Naive thymus-derived CD4-positive, alpha-beta T cell (primary cell): Measurements from ENCODE around the gene SLC7A10. TPM values are rescaled to one million over a fixed set of nuclear protein-coding genes. Genes with fewer than 3 reads are reported as not detected.
A peak's percentile ranks its signal among the peaks of the same experiment; 100 is the strongest.
"Not testable (repeated sequence)": the region's sequence is repeated elsewhere in the genome, so short reads cannot be mapped to it uniquely, and the experiment has no call there.

ENCODE experiments used
- ATAC-seq: fragments of 150-1000 bp; cut with Tn5 transposase; 2 replicates; pipeline ENCODE4 v1.10.0; 2021; ENCODE audit warnings: mild to moderate bottlenecking, moderate library complexity
- CTCF ChIA-PET: fragments of 350-600 bp; sonication (Branson Sonifier 250); formaldehyde crosslinking; loops from one replicate; lab custom pipeline; 2021; ENCODE audit warnings: antibody characterized with exemption; lab: Charles Lee
- POLR2A ChIA-PET: fragments of 350-600 bp; sonication (Branson Sonifier 250); formaldehyde crosslinking; loops from one replicate; lab custom pipeline; 2021; ENCODE audit warnings: antibody characterized with exemption, inconsistent platforms; lab: Charles Lee
- DNase-seq, 9 donors: peaks; one replicate each; pipeline versions ENCODE4 v3.0.0 to v3.0.0-alpha.2; 2020 to 2022; ENCODE audit warnings: mixed read lengths in 1 of 9
- H3K27ac ChIP-seq: one replicate; pipeline ENCODE4 v1.7.0; 2013; ENCODE audit warnings: mild to moderate bottlenecking, low read depth, low read length, moderate library complexity
- H3K27me3 ChIP-seq, 2 donors: one replicate each; pipeline ENCODE4 v1.7.0; 2013; ENCODE audit warnings: low read length in 2 of 2, mild to moderate bottlenecking in 2 of 2, moderate library complexity in 2 of 2; ENCODE audit not compliant: control insufficient read depth in 2 of 2, insufficient read depth in 2 of 2
- H3K36me3 ChIP-seq, 3 experiments: 1 replicate in 2 of 3; 2 replicates in 1 of 3; pipeline ENCODE4 v1.7.0; 2013; ENCODE audit warnings: low read length in 3 of 3, mild to moderate bottlenecking in 3 of 3, moderate library complexity in 1 of 3; ENCODE audit not compliant: insufficient read depth in 3 of 3, control insufficient read depth in 2 of 3
- H3K4me1 ChIP-seq, 2 donors: one replicate each; pipeline ENCODE4 v1.7.0; 2013; ENCODE audit warnings: low read length in 2 of 2, mild to moderate bottlenecking in 2 of 2, moderate library complexity in 1 of 2; ENCODE audit not compliant: control insufficient read depth in 2 of 2, insufficient read depth in 2 of 2
- H3K4me3 ChIP-seq: 2 replicates; pipeline ENCODE4 v1.7.0; 2013; ENCODE audit warnings: mild to moderate bottlenecking, low read length
- H3K9me3 ChIP-seq, 3 experiments: 1 replicate in 2 of 3; 2 replicates in 1 of 3; pipeline ENCODE4 v1.7.0; 2013; ENCODE audit warnings: low read length in 3 of 3; ENCODE audit not compliant: control insufficient read depth in 2 of 3
- H3K27ac Mint-ChIP-seq, 9 donors: one replicate each; pipeline ENCODE4 v1.8.0; 2020 to 2022; ENCODE audit warnings: mixed read lengths in 9 of 9, mild to moderate bottlenecking in 8 of 9, moderate library complexity in 5 of 9, inconsistent platforms in 2 of 9
- H3K27me3 Mint-ChIP-seq, 5 donors: one replicate each; pipeline ENCODE4 v1.8.0; 2021 to 2022; ENCODE audit warnings: mixed read lengths in 5 of 5, mild to moderate bottlenecking in 1 of 5
- H3K36me3 Mint-ChIP-seq, 5 donors: one replicate each; pipeline ENCODE4 v1.8.0; 2020 to 2022; ENCODE audit warnings: mixed read lengths in 5 of 5, mild to moderate bottlenecking in 3 of 5, inconsistent platforms in 1 of 5
- H3K4me1 Mint-ChIP-seq, 7 donors: one replicate each; pipeline ENCODE4 v1.8.0; 2020 to 2022; ENCODE audit warnings: mixed read lengths in 7 of 7, mild to moderate bottlenecking in 3 of 7, inconsistent platforms in 1 of 7
- H3K4me3 Mint-ChIP-seq, 10 donors: one replicate each; pipeline ENCODE4 v1.8.0; 2020 to 2022; ENCODE audit warnings: mild to moderate bottlenecking in 10 of 10, mixed read lengths in 10 of 10, moderate library complexity in 6 of 10, inconsistent platforms in 2 of 10
- H3K9me3 Mint-ChIP-seq, 11 donors: one replicate each; pipeline ENCODE4 v1.8.0; 2020 to 2022; ENCODE audit warnings: mixed read lengths in 11 of 11, mild to moderate bottlenecking in 4 of 11, inconsistent platforms in 1 of 11, moderate library complexity in 1 of 11
- intact Hi-C, 2 donors: fragments of 100-400 bp; cut with micrococcal nuclease; formaldehyde crosslinking; loops; one replicate each; pipeline ENCODE4 v1.15.1; 2023
- polyA plus RNA-seq, 2 donors: library from polyadenylated mRNA; unstranded; fragments of 300-500 nt; fragmentation: Illumina TruSeq; gene quantifications; one replicate each; pipeline ENCODE4 v1.2.3, GENCODE V29; 2021
- total RNA-seq, 6 experiments: library from RNA in 5 of 6; stranded (reverse) in 5 of 6; gene quantifications; 1 replicate in 5 of 6; 2 replicates in 1 of 6; pipeline ENCODE4 v1.2.3 and lab custom pipeline; 2021 to 2026

Gene SLC7A10
- total and polyA plus RNA-seq, 7 experiments from 2014 or later: not detected

- peak; percentile 32 for ATAC-seq
Measured at GRCh38 chr19:33194532-33194885, 31.1 kb downstream of the SLC7A10 start.

GRCh38 chr19:33193865-33194362 is 31.7 kb downstream of the SLC7A10 start, which contains the start of gene LRP3:
Gene LRP3, plus strand, starts transcription at chr19:33194330. Its CDS starts 456 bp downstream, at chr19:33194786.
- no peaks in the 10 kb centered on the region for H3K36me3 ChIP-seq
- H3K4me1 Mint-ChIP-seq: peaks cover 0 to 7% (median 0%) of the 10 kb centered on the region in 7 donors
- no peaks in the 10 kb centered on the region for H3K9me3 ChIP-seq
- no peak within 1 kb of the TSS for H3K27ac ChIP-seq
- peaks cover 0 to 2% of the 10 kb centered on the region in 2 donors for H3K27me3 ChIP-seq
- H3K4me3 Mint-ChIP-seq: peak within 1 kb of the TSS; percentile 20 to 75 (median 62)
- no peak within 1 kb of the TSS for H3K4me3 ChIP-seq
- CTCF ChIA-PET: no interaction called here
- peaks cover 30 to 60% (median 37%) of the 10 kb centered on the region in 5 donors for H3K27me3 Mint-ChIP-seq
- ATAC-seq: peak; percentile 41
- no peaks in the 10 kb centered on the region for H3K36me3 Mint-ChIP-seq
- POLR2A ChIA-PET: no interaction called here
- intact Hi-C loops: no loop called here
- H3K9me3 Mint-ChIP-seq: peaks cover 0 to 4% (median 0%) of the 10 kb centered on the region in 11 donors
- H3K4me1 ChIP-seq: no peaks in the 10 kb centered on the region
- DNase-seq: no peak
- H3K27ac Mint-ChIP-seq: no peak within 1 kb of the TSS

More at GRCh38 chr19:33194532-33194885, 31.1 kb downstream of the SLC7A10 start:
- no peak overlapping the region for H3K4me3 ChIP-seq
- H3K4me3 Mint-ChIP-seq: no peak overlapping the region
- POLR2A ChIA-PET: no interaction called here
- no peak overlapping the region for H3K27ac ChIP-seq
- no peaks in the 10 kb centered on the region for H3K9me3 ChIP-seq
- H3K36me3 Mint-ChIP-seq: no peaks in the 10 kb centered on the region
- H3K27me3 Mint-ChIP-seq: peaks cover 30 to 56% (median 37%) of the 10 kb centered on the region in 5 donors
- intact Hi-C loops: no loop called here
- peaks cover 0 to 4% (median 0%) of the 10 kb centered on the region in 11 donors for H3K9me3 Mint-ChIP-seq
- peaks cover 0 to 7% (median 0%) of the 10 kb centered on the region in 7 donors for H3K4me1 Mint-ChIP-seq
- no peaks in the 10 kb centered on the region for H3K4me1 ChIP-seq
- H3K27ac Mint-ChIP-seq: no peak overlapping the region
- no peaks in the 10 kb centered on the region for H3K36me3 ChIP-seq
- CTCF ChIA-PET: no interaction called here
- DNase-seq: no peak
- H3K27me3 ChIP-seq: peaks cover 0 to 2% of the 10 kb centered on the region in 2 donors

GRCh38 chr19:33193269-33193864 is 32.3 kb downstream of the SLC7A10 start:
- H3K36me3 ChIP-seq: no peaks in the 10 kb centered on the region
- ChIA-PET CTCF (no interaction called here), POLR2A (no interaction called here)
- peak overlapping the region; percentile 20 to 75 (median 62) for H3K4me3 Mint-ChIP-seq
- ATAC-seq (no peak), DNase-seq (no peak)
- H3K27ac ChIP-seq: no peak overlapping the region
- H3K9me3 Mint-ChIP-seq: peaks cover 0 to 4% (median 0%) of the 10 kb centered on the region in 11 donors
- peaks cover 0 to 7% (median 0%) of the 10 kb centered on the region in 7 donors for H3K4me1 Mint-ChIP-seq
- H3K27me3 Mint-ChIP-seq: peaks cover 30 to 60% (median 37%) of the 10 kb centered on the region in 5 donors
- intact Hi-C loops: no loop called here
- no peak overlapping the region for H3K4me3 ChIP-seq
- no peaks in the 10 kb centered on the region for H3K9me3 ChIP-seq
- no peaks in the 10 kb centered on the region for H3K4me1 ChIP-seq
- peaks cover 0 to 2% of the 10 kb centered on the region in 2 donors for H3K27me3 ChIP-seq
- no peak overlapping the region for H3K27ac Mint-ChIP-seq
- H3K36me3 Mint-ChIP-seq: no peaks in the 10 kb centered on the region

- Histone ChIP-seq H3K36me3 (no peaks in the 10 kb centered on the region), H3K9me3 (no peaks in the 10 kb centered on the region), H3K4me3 (no peak overlapping the region), H3K4me1 (no peaks in the 10 kb centered on the region), H3K27me3 (peaks cover 0 to 2% of the 10 kb centered on the region in 2 donors), H3K27ac (no peak overlapping the region)
- ChIA-PET CTCF (interaction anchor here (0.6 to 0.9 kb wide), 2 partner anchors 47 to 64 kb away, joined by 3 read pairs; no protein-coding TSS in a partner anchor), POLR2A (no interaction called here)
- H3K36me3 Mint-ChIP-seq: no peaks in the 10 kb centered on the region
- intact Hi-C loops: no loop called here
- peaks cover 0 to 8% (median 1%) of the 10 kb centered on the region in 7 donors for H3K4me1 Mint-ChIP-seq
- no peak for ATAC-seq
- H3K9me3 Mint-ChIP-seq: peaks cover 0 to 4% (median 0%) of the 10 kb centered on the region in 11 donors
- H3K27ac Mint-ChIP-seq: no peak overlapping the region
- H3K27me3 Mint-ChIP-seq: peaks cover 27 to 55% (median 34%) of the 10 kb centered on the region in 5 donors
- H3K4me3 Mint-ChIP-seq: no peak overlapping the region
- DNase-seq: no peak
Measured at GRCh38 chr19:33192010-33192409, 33.6 kb downstream of the SLC7A10 start.

- ChIA-PET CTCF (interaction anchor here (0.6 to 0.9 kb wide), 2 partner anchors 47 to 63 kb away, joined by 3 read pairs; no protein-coding TSS in a partner anchor), POLR2A (no interaction called here)
- no peak for ATAC-seq
- Mint-ChIP-seq H3K27ac (no peak overlapping the region), H3K4me1 (peaks cover 0 to 13% (median 4%) of the 10 kb centered on the region in 7 donors), H3K9me3 (peaks cover 0 to 4% (median 0%) of the 10 kb centered on the region in 11 donors), H3K4me3 (peak overlapping the region in 2 of 10 donors; percentile 29 to 32), H3K36me3 (no peaks in the 10 kb centered on the region), H3K27me3 (peaks cover 22 to 50% (median 29%) of the 10 kb centered on the region in 5 donors)
- Histone ChIP-seq H3K27me3 (peaks cover 0 to 2% of the 10 kb centered on the region in 2 donors), H3K4me3 (no peak overlapping the region), H3K27ac (no peak overlapping the region), H3K9me3 (no peaks in the 10 kb centered on the region), H3K4me1 (peaks cover 0 to 3% of the 10 kb centered on the region in 2 donors), H3K36me3 (no peaks in the 10 kb centered on the region)
- DNase-seq: no peak
- intact Hi-C loops: no loop called here
Measured at GRCh38 chr19:33191501-33191900, 34.1 kb downstream of the SLC7A10 start.

- H3K27me3 ChIP-seq, H3K27ac ChIP-seq, H3K9me3 ChIP-seq, H3K27ac Mint-ChIP-seq, H3K4me1 ChIP-seq, ATAC-seq, POLR2A ChIA-PET, H3K9me3 Mint-ChIP-seq, H3K36me3 ChIP-seq, H3K4me3 ChIP-seq, DNase-seq, H3K36me3 Mint-ChIP-seq, intact Hi-C loops: not testable (repeated sequence)
- CTCF ChIA-PET: interaction anchor here (0.9 kb wide), 1 partner anchor 46 kb away, joined by 3 read pairs; no protein-coding TSS in a partner anchor
- Mint-ChIP-seq H3K4me3 (peak overlapping the region in 1 of 10 donors; percentile 29), H3K4me1 (peaks cover 0 to 16% (median 8%) of the 10 kb centered on the region in 7 donors), H3K27me3 (peaks cover 21 to 47% (median 28%) of the 10 kb centered on the region in 5 donors)
Measured at GRCh38 chr19:33191092-33191491, 34.6 kb downstream of the SLC7A10 start.
